IPS-18c (cell line): ENCODE measurements around the gene CTNNA3.

Experiments
- H3K4me3 ChIP-seq: 2 replicates; pipeline ENCODE4 v1.7.0; 2013; ENCODE audit warnings: low read depth, mild to moderate bottlenecking, low read length, moderate library complexity; ENCODE audit not compliant: insufficient read depth
- H3K9me3 ChIP-seq: one replicate; pipeline ENCODE4 v1.6.1; 2013; ENCODE audit warnings: mild to moderate bottlenecking, low read length, moderate library complexity; ENCODE audit not compliant: control insufficient read depth, insufficient read depth

CTNNA3 gene

GRCh38 chr10:66836057-66836456, 859.9 kb downstream of the CTNNA3 start:
- H3K9me3 ChIP-seq: no peaks in the 10 kb centered on the region
- H3K4me3 ChIP-seq: no peak overlapping the region

DNA sequence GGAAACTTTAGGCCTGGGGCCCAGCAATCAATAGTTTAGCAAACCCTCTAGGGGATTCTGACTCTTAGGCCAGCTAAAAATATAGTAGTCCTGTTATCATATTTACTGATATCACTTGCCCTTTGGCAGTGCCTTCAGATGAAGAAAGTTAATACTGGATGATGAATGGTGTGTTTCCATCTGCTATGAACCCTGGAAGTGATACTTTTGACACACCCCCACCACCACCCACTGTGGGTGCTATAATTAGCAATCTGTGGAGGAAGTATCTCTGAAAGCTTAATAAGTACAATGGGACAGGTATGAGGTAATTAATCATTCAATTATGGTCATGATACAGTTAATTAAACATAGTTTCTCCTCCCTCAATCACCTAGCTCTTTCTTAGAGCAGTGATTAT, 860.6 kb downstream of the CTNNA3 start:
- no peaks in the 10 kb centered on the region for H3K9me3 ChIP-seq
- no peak overlapping the region; the same call in 1 of the 2 replicates for H3K4me3 ChIP-seq

GRCh38 chr10:66834802-66835201, 861.2 kb downstream of the CTNNA3 start:
- Histone ChIP-seq H3K4me3 (no peak overlapping the region), H3K9me3 (no peaks in the 10 kb centered on the region)

DNA sequence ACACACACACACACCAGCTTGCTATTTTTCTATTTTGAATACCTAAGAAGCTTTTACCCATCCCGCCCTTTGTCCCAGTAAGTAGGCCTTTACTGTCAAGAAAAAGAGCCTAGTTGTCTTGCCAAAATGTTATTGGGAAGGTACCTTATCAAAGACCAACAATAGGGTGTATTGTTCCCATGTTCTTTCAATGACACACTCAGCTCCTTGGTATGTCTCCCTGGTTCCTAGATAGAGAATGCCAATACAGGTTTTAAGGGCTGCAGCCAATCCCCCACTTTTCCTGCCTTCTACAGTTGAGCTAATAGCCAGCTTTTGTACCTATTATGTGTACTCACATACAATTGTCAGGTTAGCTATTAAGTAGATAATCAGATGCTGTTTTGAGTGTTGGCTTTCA, 862.1 kb downstream of the CTNNA3 start:
- Histone ChIP-seq H3K4me3 (no peak overlapping the region), H3K9me3 (no peaks in the 10 kb centered on the region)

DNA sequence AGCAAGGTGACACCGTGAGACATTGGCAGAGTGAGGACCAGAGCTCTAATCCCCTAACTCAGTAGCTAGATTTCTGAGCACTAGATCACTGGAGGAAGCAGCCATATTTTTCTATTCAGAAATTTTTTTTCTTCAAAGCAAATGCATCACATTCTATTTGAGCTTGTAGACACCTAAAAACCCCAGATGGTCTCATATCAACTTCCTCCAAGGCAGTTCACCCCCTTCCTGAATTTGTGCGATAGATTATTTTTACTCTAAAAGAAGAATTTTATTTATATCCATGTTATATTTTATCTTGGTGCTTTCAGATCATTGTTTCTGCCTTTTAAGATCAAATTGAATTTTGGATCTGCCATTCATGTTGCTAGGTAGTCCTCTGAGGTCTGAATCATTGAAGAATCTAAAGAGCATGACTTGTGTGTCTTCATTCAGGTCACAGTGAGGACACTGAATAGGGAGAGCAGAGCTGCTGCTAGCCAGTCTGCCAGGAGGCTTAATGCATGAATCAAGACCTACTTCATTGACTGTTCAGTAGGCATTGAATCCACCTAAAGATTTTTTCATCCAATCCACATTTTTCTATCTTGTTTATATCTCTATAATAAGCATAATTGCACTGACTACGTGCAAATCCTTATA, 863.1 kb downstream of the CTNNA3 start:
- Histone ChIP-seq H3K4me3 (no peak overlapping the region), H3K9me3 (no peaks in the 10 kb centered on the region)

DNA sequence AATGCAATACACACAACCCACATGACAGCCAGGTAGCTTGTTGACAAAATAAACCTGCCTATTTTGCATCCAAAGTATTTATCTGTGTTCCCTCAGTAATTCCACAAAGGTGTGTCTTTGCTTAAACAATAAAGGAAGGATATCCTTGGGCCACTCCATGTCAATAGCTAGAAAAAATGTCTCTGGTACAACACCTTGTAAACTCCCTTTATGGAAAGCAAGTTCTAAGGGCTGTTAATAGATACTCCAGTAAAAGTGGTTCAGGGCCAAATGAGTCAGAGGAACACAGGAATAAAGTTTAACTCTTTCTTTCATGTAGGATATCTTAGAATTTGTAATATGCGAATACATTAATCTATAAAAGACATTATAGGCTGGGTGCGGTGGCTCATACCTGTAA, 867.0 kb downstream of the CTNNA3 start:
- no peak overlapping the region for H3K4me3 ChIP-seq

DNA sequence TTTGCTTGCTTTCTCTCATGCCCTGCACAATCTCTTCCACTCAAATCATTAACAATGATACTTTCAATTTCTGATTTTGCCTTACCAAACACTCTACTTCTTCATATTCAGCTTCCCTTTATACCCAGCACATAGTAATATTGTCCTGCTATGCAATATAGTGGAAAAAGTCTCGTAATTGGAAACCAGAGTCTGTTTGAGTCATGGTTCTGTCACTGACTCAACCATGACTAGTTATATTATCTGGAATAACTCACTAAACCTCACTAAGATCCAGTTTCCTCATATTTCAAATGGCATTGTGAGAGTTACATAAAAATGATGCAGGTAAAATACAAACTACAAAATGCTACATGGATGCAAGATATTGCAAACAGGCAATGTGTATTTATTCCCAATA, 868.6 kb downstream of the CTNNA3 start:
- Histone ChIP-seq H3K9me3 (no peaks in the 10 kb centered on the region), H3K4me3 (no peak overlapping the region)

More for the DNA sequence above, 867.0 kb downstream of the CTNNA3 start:
- no peaks in the 10 kb centered on the region for H3K9me3 ChIP-seq

- Histone ChIP-seq H3K9me3 (no peaks in the 10 kb centered on the region), H3K4me3 (no peak overlapping the region)
These were observed 872.7 kb downstream of the CTNNA3 start for GRCh38 chr10:66823301-66823700.

DNA sequence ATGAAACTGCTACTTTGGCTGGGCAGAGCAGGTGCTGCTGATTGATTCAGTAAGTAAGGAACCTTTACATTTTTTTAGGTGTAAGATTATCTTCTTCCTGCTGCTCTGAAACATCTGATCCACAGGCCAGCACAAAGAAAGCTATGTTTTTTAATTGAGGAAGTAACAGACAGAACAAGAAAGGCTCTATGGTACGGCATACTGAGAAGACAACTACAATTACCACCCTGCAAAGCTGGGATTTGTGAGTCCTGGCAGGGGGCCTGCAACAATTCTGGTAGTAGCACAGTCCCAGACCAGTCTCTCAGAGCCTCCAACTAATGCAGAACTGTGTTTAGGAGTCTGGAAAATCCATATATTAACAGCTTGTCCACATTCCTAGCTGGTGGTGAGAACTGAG, 873.2 kb downstream of the CTNNA3 start:
- Histone ChIP-seq H3K9me3 (no peaks in the 10 kb centered on the region), H3K4me3 (no peak overlapping the region)

GRCh38 chr10:66819691-66820090, 876.3 kb downstream of the CTNNA3 start:
- H3K9me3 ChIP-seq: no peaks in the 10 kb centered on the region
- no peak overlapping the region for H3K4me3 ChIP-seq

- no peaks in the 10 kb centered on the region for H3K9me3 ChIP-seq
- no peak overlapping the region for H3K4me3 ChIP-seq
These were observed 882.9 kb downstream of the CTNNA3 start for GRCh38 chr10:66813122-66813521.

DNA sequence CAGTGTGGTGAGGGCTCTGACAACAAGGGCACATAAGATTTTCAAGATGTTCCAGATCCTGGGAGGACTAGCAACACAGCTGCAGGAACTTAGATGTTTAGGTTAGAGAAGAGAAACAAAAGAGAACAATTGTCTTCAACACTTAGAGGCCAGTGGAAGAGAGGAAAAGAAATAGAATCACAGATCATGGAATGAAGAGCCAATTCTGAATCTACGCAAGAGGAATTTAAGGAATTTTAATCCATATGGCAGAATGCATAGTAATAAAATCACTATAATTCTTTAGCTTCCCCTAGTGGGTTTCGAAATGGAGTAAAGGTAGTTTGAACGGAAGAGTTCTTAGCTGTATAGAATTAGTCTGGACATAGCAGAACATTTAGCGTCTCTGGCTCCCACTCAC, 884.8 kb downstream of the CTNNA3 start:
- Histone ChIP-seq H3K4me3 (no peak overlapping the region), H3K9me3 (no peaks in the 10 kb centered on the region)

GRCh38 chr10:66809402-66809801, 886.6 kb downstream of the CTNNA3 start:
- no peaks in the 10 kb centered on the region for H3K9me3 ChIP-seq
- H3K4me3 ChIP-seq: no peak overlapping the region

- H3K9me3 ChIP-seq: no peaks in the 10 kb centered on the region
These were observed 890.4 kb downstream of the CTNNA3 start for GRCh38 chr10:66805612-66806011.

GRCh38 chr10:66804962-66805361, 891.0 kb downstream of the CTNNA3 start:
- H3K4me3 ChIP-seq: no peak overlapping the region
- no peaks in the 10 kb centered on the region for H3K9me3 ChIP-seq

More at GRCh38 chr10:66805612-66806011, 890.4 kb downstream of the CTNNA3 start:
- no peak overlapping the region for H3K4me3 ChIP-seq

DNA sequence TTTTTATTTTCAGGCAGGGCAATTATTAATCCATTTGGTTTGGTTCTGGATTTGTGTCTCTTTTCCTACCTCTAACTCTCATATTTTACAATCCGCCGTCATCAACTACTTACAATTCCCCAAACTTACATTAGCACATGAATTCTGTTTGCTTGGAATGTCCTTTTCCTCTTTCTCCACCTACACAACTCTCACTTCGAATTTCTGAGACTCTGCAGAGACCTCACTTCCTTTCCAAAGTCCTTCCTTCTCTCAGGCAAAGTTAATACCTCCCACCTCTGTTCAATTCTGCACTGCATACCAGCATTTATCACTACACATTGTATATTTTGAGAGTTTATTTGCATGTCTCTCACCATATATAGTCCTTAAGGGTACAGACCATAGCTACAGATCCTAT, 892.8 kb downstream of the CTNNA3 start:
- no peaks in the 10 kb centered on the region for H3K9me3 ChIP-seq
- no peak overlapping the region for H3K4me3 ChIP-seq

DNA sequence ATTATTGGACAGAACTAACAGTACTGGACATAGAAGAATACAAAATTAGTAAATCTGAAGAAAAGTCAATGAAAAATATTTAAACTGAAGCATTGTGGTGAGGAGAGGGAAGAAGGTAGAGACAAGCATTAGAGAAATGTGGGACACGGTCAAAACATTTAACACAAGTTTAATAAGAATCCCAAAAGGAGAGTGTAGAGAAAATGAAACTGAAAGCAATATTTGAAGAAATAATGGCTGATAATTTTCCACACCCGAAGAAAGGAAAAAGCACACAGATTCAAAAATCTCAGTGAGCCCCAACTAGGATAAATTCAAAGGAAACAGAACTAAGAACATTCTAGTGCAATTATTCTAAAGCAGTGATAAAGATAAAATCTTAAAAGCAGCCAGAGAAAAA, 896.5 kb downstream of the CTNNA3 start:
- Histone ChIP-seq H3K9me3 (no peaks in the 10 kb centered on the region), H3K4me3 (no peak overlapping the region)

- H3K4me3 ChIP-seq: no peak overlapping the region
- no peaks in the 10 kb centered on the region for H3K9me3 ChIP-seq
These were observed 900.1 kb downstream of the CTNNA3 start for GRCh38 chr10:66795866-66796265.

DNA sequence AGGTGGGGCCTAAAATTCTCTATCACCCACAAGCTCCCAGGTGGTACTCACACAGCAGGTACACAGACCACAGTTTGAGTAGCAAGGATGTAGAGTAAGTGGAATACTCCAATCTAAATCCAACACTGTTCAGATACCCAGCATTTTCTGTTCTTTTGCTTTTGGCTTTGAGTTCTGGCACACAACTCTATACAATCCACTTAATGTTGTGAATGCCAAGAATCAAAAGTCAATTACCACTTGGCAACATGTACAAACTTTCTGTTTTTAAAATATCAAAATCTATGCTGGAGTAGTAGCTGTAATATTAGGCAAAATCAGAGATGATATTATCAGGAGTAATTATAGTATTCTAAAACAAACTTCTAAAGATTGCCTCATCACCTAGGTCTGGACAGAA, 903.6 kb downstream of the CTNNA3 start:
- Histone ChIP-seq H3K9me3 (no peaks in the 10 kb centered on the region), H3K4me3 (no peak overlapping the region)
